Measurements from ENCODE around the gene HAUS7. TPM values are rescaled to one million over a fixed set of nuclear protein-coding genes. Genes with fewer than 3 reads are reported as not detected.
A peak's percentile ranks its signal among the peaks of the same experiment; 100 is the strongest.

HAUS7 gene
- total RNA-seq, 1 experiment from 2014 or later: 46.5 TPM

GRCh38 chrX:153401133-153401764, 69.1 kb downstream of the HAUS7 start, which contains the start of gene PNMA6E:
PNMA6E (minus strand) TSS chrX:153401350; CDS start chrX:153398849, 2,501 bp downstream.
- Mint-ChIP-seq H3K9me3 (peaks cover 5% of the 10 kb centered on the region; the same call in 1 of the 2 replicates), H3K4me1 (no peaks in the 10 kb centered on the region), H3K27ac (no peak within 1 kb of the TSS), H3K36me3 (no peaks in the 10 kb centered on the region), H3K4me3 (no peak within 1 kb of the TSS), H3K27me3 (ENCODE audit: low read depth) (peaks cover 5% of the 10 kb centered on the region; the same call in 1 of the 2 replicates)
- CTCF ChIA-PET: no interaction called here
- TF ChIP-seq ATF1 (CRISPR knock-in tag; IDR thresholded peaks at IDR 0.05): no peak
- TF ChIP-seq ZBTB21 (CRISPR knock-in tag; IDR thresholded peaks at IDR 0.05; ENCODE audit: borderline replicate concordance): no peak
- TF ChIP-seq, protein P1, sequence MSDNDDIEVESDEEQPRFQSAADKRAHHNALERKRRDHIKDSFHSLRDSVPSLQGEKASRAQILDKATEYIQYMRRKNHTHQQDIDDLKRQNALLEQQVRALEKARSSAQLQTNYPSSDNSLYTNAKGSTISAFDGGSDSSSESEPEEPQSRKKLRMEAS (CRISPR knock-in tag; IDR thresholded peaks at IDR 0.05): no peak
- TF ChIP-seq ESRRA (CRISPR knock-in tag; IDR thresholded peaks at IDR 0.05; ENCODE audit: borderline replicate concordance): no peak
- TF ChIP-seq, protein P2, sequence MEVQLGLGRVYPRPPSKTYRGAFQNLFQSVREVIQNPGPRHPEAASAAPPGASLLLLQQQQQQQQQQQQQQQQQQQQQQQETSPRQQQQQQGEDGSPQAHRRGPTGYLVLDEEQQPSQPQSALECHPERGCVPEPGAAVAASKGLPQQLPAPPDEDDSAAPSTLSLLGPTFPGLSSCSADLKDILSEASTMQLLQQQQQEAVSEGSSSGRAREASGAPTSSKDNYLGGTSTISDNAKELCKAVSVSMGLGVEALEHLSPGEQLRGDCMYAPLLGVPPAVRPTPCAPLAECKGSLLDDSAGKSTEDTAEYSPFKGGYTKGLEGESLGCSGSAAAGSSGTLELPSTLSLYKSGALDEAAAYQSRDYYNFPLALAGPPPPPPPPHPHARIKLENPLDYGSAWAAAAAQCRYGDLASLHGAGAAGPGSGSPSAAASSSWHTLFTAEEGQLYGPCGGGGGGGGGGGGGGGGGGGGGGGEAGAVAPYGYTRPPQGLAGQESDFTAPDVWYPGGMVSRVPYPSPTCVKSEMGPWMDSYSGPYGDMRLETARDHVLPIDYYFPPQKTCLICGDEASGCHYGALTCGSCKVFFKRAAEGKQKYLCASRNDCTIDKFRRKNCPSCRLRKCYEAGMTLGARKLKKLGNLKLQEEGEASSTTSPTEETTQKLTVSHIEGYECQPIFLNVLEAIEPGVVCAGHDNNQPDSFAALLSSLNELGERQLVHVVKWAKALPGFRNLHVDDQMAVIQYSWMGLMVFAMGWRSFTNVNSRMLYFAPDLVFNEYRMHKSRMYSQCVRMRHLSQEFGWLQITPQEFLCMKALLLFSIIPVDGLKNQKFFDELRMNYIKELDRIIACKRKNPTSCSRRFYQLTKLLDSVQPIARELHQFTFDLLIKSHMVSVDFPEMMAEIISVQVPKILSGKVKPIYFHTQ (CRISPR knock-in tag; IDR thresholded peaks at IDR 0.05): no peak
- no peak for TF ChIP-seq SOX15 (CRISPR knock-in tag; IDR thresholded peaks at IDR 0.05)
- DNase-seq (ENCODE audit: low spot score) (no peak), ATAC-seq (no peak)
- POLR2A ChIA-PET: interaction anchor here (0.7 kb wide), 1 partner anchor 60 kb away, joined by 7 read pairs; no protein-coding TSS in a partner anchor

DNA sequence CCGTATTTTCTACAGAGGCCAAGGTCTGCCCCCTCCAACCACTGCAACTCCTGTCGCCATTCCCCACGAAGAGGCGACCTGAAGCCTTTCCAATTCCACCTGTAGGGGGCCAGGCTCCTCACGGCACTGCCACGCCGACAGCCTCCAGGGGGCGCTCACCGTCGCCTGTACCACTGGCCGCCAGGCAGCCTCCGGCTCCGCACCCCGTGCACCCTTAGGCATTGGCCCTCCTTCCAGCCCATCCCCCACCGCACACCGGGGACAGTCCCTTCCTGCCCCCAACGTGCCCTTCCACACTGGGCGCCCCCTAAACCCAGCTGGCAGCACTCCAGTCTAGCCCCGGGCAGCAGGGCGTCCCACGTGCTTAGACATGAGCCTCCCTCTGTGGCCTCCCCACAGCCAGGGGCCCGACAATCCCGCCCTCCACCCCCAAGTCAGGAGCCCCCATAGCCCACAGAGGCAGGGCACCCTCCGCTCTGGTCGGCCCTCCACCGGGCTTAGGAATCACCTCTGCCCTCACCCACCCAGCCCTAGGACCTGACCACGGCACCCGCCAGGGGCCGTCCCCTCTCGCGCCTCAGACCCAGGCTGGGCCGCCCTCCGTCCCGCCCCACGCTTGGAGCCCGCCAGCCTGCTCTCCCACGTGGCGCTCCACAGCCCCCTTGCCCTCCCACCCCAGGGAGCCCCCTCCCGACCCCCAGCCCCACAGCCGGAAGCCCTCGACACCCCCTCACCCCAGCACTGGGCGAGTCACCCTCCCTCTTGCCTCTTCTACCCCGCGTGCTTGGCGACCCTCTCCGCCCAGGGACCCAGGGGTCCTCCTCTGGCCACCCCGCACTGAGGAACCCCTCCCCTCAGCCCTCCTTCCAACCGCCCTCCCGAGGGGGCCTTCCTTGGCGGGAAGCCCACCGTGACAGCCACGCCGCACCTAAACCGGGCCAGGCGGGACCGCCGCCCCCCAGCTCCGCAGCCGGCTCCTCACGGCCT, 69.9 kb downstream of the HAUS7 start:
- ATAC-seq: peak; percentile 84
- ChIA-PET POLR2A (interaction anchor here (0.7 kb wide), 1 partner anchor 60 kb away, joined by 7 read pairs; no protein-coding TSS in a partner anchor), CTCF (no interaction called here)
- DNase-seq (ENCODE audit: low spot score): peak; percentile 73
- Mint-ChIP-seq H3K4me3 (no peak overlapping the region), H3K9me3 (peaks cover 5% of the 10 kb centered on the region; the same call in 1 of the 2 replicates), H3K27ac (no peak overlapping the region), H3K4me1 (no peaks in the 10 kb centered on the region), H3K27me3 (ENCODE audit: low read depth) (peaks cover 5% of the 10 kb centered on the region; the same call in 1 of the 2 replicates), H3K36me3 (no peaks in the 10 kb centered on the region)
- TF ChIP-seq, protein P3, sequence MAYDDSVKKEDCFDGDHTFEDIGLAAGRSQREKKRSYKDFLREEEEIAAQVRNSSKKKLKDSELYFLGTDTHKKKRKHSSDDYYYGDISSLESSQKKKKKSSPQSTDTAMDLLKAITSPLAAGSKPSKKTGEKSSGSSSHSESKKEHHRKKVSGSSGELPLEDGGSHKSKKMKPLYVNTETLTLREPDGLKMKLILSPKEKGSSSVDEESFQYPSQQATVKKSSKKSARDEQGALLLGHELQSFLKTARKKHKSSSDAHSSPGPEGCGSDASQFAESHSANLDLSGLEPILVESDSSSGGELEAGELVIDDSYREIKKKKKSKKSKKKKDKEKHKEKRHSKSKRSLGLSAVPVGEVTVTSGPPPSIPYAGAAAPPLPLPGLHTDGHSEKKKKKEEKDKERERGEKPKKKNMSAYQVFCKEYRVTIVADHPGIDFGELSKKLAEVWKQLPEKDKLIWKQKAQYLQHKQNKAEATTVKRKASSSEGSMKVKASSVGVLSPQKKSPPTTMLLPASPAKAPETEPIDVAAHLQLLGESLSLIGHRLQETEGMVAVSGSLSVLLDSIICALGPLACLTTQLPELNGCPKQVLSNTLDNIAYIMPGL (CRISPR knock-in tag; IDR thresholded peaks at IDR 0.05): peak; percentile 59; the same call in 1 of the 2 replicates
- TF ChIP-seq ZNF263 (CRISPR knock-in tag; IDR thresholded peaks at IDR 0.05; ENCODE audit: low read depth) (no peak), SP1 (CRISPR knock-in tag; conservative IDR thresholded peaks at IDR 0.05) (0 out of 2 replicates have a peak, but pooled peaks have one; percentile 17), TCF7 (CRISPR knock-in tag; IDR thresholded peaks at IDR 0.05; ENCODE audit: low read depth) (no peak), CTCF (IDR thresholded peaks at IDR 0.05) (peak; percentile 87), MYBL2 (CRISPR knock-in tag; IDR thresholded peaks at IDR 0.05) (no peak), NR3C1 (CRISPR knock-in tag; conservative IDR thresholded peaks at IDR 0.05; ENCODE audit: low read depth) (no peak)

All from WTC11 (cell line).